GM18520 (cell line): ENCODE data around the gene MYO6.

Experiments used
- ATAC-seq: cut with Tn5 transposase; IDR thresholded peaks from one replicate; pipeline ENCODE4 v1.9.1; 2021; ENCODE audit not compliant: unreplicated experiment

The MYO6 gene

DNA sequence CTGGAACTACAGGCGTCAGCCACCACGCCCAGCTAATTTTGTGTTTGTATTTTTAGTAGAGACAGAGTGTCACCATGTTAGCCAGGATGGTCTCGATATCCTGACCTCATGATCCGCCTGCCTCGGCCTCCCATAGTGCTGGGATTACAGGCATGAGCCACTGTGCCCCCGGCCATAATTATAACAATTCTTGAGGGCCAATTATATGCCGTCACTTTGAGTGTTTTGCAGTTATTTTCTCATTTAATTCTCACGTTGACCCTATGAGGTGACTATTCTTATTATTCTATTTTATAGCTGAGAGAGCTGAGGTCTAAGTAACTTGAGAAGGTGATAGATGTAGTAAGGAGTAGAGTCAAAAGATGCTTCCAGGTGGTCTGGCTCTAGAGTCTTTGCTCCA, 13.0 kb downstream of the MYO6 start:
- ATAC-seq = no peak

GRCh38 chr6:75766387-75766786, 17.3 kb downstream of the MYO6 start:
- ATAC-seq = no peak

GRCh38 chr6:75770844-75771243, 21.8 kb downstream of the MYO6 start:
- ATAC-seq = no peak

DNA sequence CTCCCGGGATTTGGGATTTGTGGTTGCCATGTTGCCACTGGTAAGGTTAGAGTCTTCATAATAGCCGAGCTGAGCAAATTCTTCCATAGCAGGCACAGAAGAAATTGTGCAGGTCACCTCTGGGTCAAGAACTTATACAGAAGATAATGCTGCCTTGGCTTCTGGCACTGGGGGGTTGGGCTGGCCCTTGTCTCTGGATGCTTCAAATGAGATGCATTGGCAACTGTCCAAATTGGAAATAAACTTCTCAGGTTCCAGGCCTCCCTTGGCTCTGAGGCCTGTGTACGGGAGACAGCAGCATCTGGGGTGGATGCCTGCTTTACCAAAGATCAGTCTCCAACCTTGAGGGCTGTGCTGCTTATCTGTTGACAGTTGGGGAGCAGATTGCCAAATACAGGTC, 26.2 kb downstream of the MYO6 start:
- no peak for ATAC-seq

DNA sequence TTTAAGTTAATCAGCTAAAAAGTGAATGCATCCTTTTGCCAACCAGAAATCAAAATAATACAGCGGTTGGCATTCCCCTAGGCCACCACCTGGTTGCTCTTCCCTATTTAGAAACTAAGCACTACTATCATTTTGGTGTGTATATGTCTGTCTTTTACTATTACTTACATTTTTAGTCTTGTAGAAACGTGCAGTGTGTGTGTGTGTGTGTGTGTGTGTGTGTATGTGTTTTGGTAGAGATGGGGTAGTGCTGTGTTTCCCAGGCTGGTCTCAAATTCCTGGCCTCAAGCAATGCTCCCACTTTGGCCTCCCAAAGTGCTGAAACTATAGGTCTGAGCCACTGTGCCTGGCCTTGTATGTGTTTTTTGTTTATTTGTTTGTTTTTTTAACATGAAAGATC, 27.4 kb downstream of the MYO6 start:
- no peak for ATAC-seq

- no peak for ATAC-seq
These were observed 29.7 kb downstream of the MYO6 start for GRCh38 chr6:75778757-75779156.

DNA sequence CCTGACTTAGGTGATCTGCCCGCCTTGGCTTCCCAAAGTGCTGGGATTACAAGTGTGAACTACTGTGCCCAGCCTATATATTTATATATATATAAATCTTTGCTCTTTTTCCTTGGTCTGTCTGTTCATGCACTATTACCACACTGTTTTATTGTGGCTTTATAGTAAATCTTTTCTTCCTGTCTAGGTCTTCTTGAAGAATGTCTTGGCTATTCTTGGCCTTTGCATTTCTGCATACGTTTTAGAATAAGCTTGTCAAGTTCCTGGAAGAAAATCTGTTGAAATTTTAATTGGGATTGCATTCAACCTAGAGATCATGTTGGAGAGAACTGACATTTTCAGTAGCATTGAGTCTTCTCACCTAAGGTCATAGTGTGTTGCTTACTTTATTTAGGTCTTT, 37.1 kb downstream of the MYO6 start:
- no peak for ATAC-seq

- ATAC-seq = no peak
These were observed 39.9 kb downstream of the MYO6 start for GRCh38 chr6:75788894-75789293.

DNA sequence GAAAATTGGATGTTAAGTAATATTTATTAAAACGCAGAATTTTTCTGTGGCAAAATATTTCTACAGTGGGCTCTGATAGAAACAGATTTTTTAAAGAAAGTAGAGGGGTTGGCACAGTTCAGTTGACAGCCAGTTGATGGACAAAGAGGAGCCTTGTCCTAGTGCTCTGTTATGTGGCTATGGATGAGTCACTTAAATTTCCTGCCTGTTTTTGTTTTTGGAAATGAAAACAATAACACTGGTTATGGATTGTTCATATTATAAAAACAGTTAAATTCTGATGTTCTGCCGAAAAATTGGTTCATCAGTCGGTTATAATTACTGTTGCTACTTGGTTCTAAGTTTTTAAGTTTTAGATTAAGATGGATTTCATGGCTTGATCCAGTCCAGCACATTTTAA, 42.8 kb downstream of the MYO6 start:
- ATAC-seq = no peak

DNA sequence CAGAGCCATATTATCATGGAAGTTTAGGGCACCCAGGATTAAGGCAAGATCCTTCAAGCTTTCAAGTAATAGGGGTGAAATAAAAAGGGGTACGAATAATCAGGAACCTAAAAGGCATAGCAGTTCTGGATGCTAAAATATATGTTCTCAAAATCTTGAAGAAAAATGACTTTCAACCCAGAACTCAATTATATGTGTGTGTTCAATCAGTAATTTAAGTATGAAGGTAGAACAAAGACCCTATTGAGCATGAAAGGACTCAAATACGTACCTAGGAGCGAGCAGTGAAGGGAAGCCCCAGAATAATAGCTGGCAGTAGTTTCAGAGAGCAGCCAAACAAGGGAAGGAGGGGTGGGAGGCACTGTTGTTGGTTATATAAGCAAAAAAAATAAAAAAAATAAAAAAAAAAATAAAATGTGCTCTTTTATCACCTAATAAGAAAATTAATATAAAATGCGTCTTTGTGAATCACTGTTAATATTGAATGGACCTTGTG, 45.4 kb downstream of the MYO6 start:
- ATAC-seq = no peak

DNA sequence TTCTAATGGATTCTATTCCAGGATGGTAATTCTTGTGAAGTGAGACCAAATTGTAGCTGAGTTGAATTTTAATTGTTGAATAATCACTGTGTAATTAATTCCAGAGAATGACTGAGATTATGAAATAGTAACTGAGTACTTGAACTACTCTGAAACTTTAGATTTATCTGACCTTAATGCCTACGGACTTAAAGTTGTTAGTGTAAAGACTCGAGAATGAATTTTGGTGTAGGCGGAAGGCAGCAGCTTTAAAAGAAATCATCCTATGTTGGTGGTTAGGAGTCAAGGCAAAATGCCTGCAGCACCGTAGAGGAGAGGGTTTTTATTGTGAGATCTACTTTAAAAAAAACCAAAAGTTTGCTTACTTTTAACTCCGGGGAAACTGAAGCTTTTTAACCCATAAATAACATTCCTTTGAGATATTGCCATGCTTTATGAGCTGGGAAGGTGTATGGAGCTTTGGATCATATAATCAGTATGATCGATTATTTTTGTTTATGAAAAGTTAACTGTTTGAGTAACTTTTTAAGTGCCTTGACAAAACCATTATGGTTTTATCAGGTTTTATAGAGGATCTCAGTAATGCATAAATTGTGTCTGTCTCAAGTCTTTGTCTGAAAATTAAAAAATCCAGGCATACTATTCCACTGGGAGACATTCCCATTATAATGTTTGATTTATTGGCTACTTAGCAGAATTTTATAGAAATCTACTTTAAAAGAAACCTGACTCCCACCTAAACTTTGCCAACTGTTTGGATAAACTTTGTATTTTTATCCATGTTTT, 46.1 kb downstream of the MYO6 start:
- no peak for ATAC-seq

DNA sequence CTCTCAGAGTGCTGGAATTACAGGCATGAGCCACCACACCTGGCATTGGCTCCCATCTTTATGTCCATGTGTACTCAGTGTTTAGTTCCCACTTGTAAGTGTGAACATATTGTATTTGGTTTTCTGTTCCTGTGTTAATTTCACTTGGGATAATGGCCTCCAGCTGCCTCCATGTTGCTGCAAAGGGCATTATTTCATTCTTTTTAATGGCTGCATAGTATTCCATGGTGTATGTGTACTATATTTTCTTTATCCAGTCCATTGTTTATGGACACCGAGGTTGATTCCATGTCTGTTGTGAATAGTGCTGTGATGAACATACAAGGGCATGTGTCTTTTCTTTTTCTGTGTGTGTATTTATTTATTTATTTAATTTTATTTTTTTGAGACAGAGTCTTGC, 47.7 kb downstream of the MYO6 start:
- no peak for ATAC-seq

DNA sequence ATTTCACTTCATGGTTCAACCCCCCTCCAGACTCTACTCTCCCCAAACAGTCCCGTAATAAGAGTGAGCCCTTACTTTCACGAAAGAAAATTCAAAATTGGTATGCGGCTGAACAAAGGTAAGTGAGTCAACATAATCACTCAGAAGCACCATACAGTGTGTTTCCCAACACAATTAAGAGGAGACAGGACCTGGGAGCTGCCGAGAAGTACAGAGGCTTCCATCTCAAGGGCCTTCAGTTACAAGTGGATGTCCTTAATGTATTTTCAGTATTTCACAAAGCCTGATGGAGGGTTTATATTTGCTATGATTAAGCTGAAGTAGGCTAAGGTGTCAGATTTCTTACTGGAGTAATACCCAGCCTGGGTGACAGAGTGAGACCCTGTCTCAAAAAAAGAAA, 51.1 kb downstream of the MYO6 start:
- ATAC-seq = no peak

GRCh38 chr6:75800708-75801505, 51.9 kb downstream of the MYO6 start:
- ATAC-seq = no peak

- no peak for ATAC-seq
These were observed 53.3 kb downstream of the MYO6 start for GRCh38 chr6:75802366-75802765.

DNA sequence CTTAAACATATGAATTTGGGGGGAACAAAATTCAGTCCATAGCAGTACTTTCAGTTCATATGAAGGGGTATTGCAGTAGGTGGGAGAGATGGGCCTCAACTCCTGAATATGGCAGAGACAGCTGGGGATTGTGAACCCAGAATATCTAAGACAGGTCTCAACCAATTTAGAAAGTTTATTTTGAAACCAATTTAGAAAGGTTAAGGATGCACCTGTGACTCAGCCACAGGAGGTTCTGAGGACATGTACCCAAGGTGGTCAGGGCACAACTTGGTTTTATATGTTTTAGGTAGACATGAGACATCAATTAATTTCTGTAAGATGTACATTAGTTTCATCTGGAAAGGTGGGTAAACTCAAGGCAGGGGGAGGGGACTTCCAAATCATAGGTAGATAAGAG, 59.5 kb downstream of the MYO6 start:
- ATAC-seq = no peak

DNA sequence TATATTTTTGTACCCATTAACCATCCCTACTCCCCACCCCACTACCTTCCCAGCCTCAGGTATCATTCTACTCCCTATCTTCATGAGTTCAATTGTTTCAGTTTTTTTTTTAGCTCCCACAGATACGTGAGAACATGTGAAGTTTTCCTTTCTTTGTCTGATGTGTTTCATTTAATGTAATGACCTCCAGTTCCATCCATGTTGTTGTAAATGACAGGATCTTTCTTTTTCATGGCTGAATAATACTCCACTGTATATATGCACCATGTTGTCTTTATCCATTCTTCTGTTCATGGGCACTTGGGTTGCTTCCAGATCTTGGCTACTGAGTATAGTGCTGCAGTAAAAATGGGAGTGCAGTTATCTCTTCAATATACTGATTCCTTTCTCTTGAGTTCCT, 63.5 kb downstream of the MYO6 start:
- no peak for ATAC-seq

DNA sequence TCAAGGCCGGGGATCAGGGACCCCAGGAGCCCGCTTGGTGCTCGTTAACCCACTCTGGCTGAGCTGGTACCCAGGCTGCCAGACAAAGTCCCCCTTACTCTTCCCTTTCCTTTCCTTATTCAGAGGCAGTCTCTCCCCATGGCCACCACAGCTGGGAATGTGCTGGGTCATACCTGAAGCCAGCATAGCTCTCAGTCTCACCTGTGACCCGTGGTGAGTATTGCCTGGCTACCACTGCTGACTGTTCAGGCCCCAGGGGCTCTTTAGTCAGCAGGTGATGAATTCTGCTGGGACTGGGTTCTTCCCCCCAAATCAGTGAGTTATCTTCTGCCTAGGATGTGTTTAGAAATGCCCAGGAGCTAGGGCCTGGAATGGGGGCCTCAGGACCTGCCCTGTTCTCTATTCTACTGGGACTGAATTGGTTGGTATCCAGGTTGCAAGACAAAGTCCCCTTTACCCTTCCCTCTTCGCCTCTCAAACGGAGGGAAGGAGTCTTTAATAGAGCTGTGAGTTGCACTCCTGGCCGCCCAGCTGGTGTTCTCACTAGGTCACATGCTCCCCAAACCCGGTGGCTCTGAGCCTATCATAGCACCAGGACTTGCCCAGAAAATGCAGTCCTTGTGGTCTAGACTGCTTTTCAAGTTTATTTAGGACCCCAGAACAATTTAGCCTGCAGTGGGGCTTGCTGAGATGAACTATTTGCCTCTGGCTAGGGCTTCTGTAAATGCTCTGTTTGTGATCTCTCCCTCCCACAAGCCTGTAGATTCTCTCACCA, 64.6 kb downstream of the MYO6 start:
- ATAC-seq = no peak

DNA sequence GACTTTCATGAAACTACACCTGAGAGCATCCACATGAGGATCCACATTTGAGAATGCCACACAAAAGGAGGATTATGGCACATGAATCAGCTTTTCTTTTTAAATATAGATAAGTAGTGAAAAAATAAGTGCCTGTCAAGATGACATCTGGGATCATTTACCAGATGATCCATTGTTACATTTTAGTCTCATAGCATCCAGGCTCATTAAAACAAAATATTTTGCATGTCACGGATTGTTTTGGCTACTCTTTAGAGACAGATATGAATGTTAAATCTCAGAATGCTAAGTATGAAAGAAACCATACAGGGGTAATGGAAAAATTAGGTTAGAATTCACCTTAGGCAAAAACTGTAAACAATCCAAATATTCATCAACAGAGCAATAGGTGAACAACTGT, 66.7 kb downstream of the MYO6 start:
- no peak for ATAC-seq

- no peak for ATAC-seq
These were observed 69.2 kb downstream of the MYO6 start for GRCh38 chr6:75818098-75818855.
